Stimulated activated CD4-positive, alpha-beta T cell treated with anti-CD3 and anti-CD28 coated beads, Interleukin-1b, Interleukin-23, amount 100 ng/mL, for 4 hours (primary cell): ENCODE measurements around the gene MYO1H.
"Not testable (repeated sequence)": the region's sequence is repeated elsewhere in the genome, so short reads cannot be mapped to it uniquely, and the experiment has no call there.

Experiments used
- DNase-seq, 2 donors: peaks; one replicate each; pipeline ENCODE4 v3.0.0-alpha.2; 2020; ENCODE audit warnings: low read depth in 2 of 2

Gene MYO1H

GRCh38 chr12:109347589-109347988 lies at the start of gene MYO1H:
MYO1H (plus strand) TSS chr12:109347900; CDS start chr12:109347961, 61 bp downstream.
- DNase-seq, result no peak

GRCh38 chr12:109299849-109300248 lies 47.9 kb upstream of the MYO1H start:
- DNase-seq, result no peak

GRCh38 chr12:109301643-109302168 lies 46.0 kb upstream of the MYO1H start:
- no peak for DNase-seq

- DNase-seq, result no peak
Observed at GRCh38 chr12:109302358-109302757, 45.3 kb upstream of the MYO1H start.

- DNase-seq, result no peak
Observed at GRCh38 chr12:109302770-109303169, 44.9 kb upstream of the MYO1H start.

GRCh38 chr12:109304485-109304884 lies 43.2 kb upstream of the MYO1H start:
- no peak for DNase-seq

GRCh38 chr12:109305547-109305946 lies 42.2 kb upstream of the MYO1H start:
- DNase-seq, result no peak

GRCh38 chr12:109307051-109307450 lies 40.6 kb upstream of the MYO1H start:
- DNase-seq, result no peak

GRCh38 chr12:109308534-109309380 lies 38.9 kb upstream of the MYO1H start, which contains the start of gene FOXN4:
FOXN4 (minus strand) TSS chr12:109309284; CDS start chr12:109308321, 963 bp downstream.
- no peak for DNase-seq

- no peak for DNase-seq
Observed at GRCh38 chr12:109309381-109310246, 38.1 kb upstream of the MYO1H start.

GRCh38 chr12:109310247-109311125 lies 37.2 kb upstream of the MYO1H start:
- DNase-seq, result no peak

GRCh38 chr12:109321294-109321693 lies 26.4 kb upstream of the MYO1H start:
- not testable (repeated sequence) for DNase-seq

- DNase-seq, result no peak
Observed at GRCh38 chr12:109329003-109329402, 18.7 kb upstream of the MYO1H start.

GRCh38 chr12:109329686-109330085 lies 18.0 kb upstream of the MYO1H start:
- DNase-seq, result no peak

GRCh38 chr12:109330282-109331230 lies 17.1 kb upstream of the MYO1H start:
- DNase-seq, result no peak

GRCh38 chr12:109331301-109331952 lies 16.3 kb upstream of the MYO1H start:
- DNase-seq, result no peak

- no peak for DNase-seq
Observed at GRCh38 chr12:109334887-109335286, 12.8 kb upstream of the MYO1H start.

- DNase-seq, result no peak
Observed at GRCh38 chr12:109336593-109336992, 11.1 kb upstream of the MYO1H start.

- DNase-seq, result no peak
Observed at GRCh38 chr12:109343677-109344076, 4.0 kb upstream of the MYO1H start.

- no peak for DNase-seq
Observed at GRCh38 chr12:109345428-109345827, 2.3 kb upstream of the MYO1H start.
